CD1c-positive myeloid dendritic cell (primary cell): ENCODE results near the gene CTBP2.
"Not testable (repeated sequence)": the region's sequence is repeated elsewhere in the genome, so short reads cannot be mapped to it uniquely, and the experiment has no call there.

ENCODE experiments used
- DNase-seq: peaks from one replicate; pipeline ENCODE4 v3.0.0-alpha.2; 2016; ENCODE audit errors: extremely low spot score

The CTBP2 gene

DNA sequence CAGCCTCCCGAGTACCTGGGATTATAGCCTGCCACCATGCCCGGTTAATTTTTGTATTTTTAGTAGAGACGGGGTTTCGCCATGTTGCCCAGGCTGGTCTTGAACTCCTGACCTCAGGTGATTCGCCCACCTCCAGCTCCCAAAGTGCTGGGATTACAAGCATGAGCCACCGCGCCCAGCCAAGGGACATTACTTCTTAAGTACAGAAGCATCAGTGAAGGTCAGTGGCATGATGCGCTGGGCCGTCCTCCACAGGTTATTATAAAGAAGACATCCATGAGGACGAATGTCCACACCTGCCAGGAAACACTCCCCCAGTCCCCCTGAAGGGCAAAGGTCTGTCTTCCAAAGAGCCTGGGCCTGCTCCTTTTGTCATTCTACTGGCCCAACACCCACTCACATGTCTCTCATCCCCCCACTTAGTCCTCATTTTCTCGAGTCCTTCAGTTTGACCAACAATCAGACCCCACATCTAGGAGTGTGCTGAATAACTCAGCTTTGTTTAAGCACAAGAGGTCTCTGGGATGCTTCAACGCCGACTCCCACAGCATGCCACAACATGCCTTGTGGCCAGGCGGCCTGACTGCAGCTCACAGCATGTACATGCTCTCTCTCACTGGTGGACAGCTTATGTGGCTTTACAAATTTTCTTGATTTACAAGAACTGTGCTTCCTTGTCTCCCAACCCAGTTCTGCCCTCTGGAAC, 73.0 kb downstream of the CTBP2 start:
- no peak for DNase-seq

DNA sequence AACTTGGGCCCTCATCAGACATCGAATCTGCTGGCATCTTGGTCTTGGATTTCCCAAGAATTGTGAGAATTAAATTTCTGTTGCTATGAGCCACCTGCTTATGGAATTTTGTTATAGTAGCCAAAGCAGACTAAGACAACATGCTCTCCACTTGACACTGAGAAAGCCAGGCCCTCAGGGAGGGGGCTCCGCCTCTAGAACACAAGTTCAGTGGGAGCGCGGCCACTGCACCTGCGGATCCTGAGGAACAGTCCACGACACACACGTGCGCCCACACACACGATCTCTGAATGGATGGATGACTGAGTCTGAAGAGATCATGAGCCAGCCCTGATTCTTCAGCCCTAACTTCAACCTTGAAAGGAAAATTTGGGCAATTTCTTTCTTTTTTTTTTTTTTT, 73.7 kb downstream of the CTBP2 start:
- no peak for DNase-seq

DNA sequence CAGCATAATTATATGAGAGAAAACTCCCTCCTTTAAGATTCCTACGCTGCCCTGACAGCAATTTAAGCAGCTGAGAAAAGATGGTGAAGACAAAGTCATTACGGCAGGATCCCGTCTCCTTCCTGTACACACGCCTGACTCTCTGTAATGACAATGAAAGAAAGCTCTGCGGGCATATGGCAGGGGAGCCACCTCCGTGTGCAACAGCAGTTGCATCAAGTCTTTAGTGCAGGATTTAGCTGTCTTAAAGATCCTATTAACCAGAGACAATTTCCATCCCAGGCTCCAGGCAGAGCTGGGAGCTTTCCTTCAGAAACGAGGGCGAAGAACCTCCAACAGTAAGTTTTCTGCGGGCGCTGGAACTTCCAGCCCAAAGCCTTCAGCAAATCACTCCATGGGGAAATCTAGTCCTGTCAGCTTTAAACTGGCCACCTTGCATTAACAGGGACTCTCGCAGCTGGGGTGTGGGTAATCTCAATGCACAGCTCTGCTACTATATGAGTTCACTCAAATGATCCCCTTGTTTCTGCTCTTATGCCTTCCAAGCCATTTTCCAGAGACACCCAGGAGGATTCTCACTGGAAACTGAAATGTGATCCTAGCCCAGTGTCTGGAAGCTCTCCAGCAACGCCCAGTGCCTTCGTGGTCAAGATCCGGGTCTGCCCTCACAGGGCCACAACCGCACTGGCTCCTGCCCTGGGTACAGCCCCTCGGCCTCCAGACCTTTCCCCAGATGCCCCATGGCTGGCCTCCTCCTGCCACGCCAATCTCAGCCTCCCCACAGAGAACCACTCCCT, 74.9 kb downstream of the CTBP2 start:
- no peak for DNase-seq

DNA sequence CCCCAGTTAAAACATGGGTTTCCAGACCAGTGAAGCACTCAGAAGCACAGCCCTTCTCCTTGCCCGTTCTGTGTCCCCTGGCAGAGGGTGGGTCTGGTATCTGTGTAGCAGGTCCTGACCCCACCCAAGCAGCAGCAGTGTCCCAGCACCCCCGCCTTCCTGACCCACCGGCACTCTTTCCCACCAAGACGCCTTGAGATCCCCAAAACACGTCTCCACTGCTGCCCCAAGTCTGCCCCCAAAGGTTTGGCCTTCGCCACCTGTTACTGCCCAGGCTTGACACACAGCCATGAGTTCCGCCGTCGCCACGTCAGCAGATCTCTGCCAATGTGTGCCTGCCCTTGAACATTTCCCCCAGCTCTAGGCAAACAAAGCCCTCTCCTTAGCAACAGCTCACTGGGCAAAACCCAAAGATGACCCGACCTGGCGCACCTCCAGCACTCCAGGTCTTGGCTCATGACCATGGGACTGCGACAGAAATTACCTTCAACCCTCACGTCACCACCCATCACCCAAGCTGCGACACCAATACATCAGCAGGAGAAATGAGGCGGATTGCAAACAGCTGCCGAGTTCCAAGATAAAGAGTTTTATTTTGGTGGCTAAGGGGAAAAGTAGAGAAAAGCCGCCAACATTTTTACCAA, 75.6 kb downstream of the CTBP2 start:
- no peak for DNase-seq

DNA sequence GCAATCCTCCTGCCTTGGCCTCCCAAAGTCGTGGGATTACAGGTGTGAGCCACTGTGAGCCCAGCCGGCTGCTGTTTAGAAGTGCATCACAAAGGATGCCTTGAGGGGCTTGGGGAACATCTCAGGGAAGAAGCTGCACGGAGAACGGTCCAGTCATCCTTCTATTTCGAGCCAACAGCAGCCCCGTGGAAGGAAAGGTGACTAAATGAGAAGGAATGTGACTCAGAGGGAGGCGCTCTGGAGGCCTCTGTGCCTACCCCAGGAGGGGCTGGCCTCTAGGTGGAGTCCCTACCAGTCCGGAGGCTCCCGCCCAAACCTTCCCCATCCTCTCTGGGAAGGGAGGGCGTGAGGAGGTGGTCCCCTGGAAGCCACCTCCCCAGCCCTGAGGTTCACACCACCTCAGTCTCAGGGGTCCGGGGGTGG, 76.2 kb downstream of the CTBP2 start:
- DNase-seq: no peak

DNA sequence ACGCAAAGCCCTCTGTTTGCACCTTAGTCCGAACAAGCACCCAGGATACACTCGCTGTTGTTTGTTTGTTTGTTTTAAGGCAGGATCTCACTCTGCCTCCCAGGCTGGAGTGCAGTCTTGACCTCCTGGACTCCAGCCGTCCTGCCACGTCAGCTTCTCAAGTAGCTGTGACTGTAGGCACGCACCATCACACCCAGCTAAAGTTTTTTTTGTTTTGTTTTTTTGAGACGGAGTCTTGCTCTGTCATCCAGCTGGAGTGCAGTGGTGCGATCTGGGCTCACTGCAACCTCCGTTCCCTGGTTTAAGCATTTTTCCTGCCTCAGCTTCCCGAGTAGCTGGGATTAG, 76.8 kb downstream of the CTBP2 start:
- DNase-seq: no peak

DNA sequence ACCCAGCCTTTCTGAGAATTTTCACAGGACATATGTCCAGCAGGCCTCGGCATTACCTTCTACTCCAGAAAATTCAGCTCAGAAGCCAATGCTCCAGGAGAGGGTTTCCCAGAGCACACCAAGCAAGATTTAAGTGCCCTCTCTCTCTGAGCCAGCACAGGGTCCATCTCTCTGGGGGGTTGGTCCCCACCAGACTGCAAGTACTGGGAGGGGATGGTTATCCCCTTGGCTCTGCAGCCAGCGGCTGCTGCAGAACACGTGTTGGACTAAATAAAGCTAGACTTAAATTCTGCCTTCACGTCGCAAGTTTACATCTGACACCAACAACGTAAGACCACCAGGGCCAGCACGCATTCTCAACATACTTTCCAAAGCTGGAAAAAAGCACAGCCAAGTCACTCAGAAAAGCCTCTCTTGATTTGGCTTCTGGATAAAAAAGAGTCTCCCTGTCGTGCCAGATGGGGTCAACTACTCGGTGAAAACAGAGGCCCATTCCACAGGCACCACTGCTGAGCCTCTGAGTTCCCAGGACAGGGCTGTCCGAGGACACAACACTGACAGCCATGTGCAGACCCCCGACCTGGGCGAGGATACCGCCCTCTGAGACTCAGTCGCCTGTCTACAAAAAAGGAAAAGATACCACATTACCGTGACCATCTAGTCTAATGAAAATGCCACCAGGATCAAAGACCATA, 77.3 kb downstream of the CTBP2 start:
- DNase-seq: no peak

DNA sequence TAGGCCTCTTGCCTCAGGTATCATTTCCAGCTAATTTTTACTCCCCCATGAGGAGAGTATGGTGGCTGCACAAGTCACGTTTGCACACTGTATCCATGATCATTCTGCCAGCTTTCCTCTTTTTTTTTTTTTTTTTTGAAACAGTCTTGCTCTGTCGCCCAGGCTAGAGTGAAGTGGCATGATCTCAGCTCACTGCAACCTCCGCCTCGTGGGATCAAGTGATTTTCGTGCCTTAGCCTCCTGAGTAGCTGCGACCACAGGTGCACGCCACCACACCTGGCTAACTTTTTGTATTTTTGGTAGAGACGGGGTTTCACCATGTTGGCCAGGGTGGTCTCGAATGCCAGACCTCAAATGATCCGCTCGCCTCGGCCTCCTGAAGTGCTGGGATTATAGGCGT, 77.9 kb downstream of the CTBP2 start:
- DNase-seq: not testable (repeated sequence)

DNA sequence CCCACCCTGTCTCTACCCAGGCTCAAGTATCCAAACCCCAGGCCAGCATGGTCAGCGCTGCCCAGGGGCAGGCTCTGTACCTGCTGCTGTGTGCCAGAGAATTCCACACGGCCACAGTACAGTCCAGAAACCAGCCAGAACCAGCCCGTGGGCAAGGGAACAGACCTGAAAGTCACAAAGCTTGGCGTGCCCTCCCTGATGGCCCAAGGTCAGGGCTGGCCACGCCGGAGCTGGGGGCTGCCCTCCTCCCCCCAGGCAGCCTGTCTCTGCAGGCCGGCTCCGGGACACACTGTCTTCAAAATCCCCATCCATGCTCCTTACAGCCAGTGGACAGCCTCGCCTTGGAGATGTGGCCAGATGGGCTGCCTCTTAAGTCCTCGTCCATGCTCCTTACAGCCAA, 78.4 kb downstream of the CTBP2 start:
- no peak for DNase-seq

DNA sequence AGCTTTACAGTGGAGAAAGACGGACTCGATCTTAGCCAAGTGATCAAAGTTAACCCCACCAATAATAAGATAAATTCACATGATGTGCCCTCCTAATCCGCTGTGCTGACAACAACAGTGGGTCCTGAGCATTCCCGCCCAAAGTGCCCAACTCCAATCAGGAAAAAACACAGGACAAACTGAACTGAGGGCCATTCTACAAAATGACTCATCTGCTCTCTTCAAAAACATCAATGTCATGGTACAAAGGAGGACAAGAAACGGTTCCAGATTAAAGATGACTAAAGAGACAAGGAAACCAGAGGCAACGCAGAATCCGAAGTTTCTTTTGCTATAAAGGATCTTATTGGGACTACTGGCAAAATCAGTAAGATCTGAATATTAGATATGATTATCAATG, 79.4 kb downstream of the CTBP2 start:
- no peak for DNase-seq

DNA sequence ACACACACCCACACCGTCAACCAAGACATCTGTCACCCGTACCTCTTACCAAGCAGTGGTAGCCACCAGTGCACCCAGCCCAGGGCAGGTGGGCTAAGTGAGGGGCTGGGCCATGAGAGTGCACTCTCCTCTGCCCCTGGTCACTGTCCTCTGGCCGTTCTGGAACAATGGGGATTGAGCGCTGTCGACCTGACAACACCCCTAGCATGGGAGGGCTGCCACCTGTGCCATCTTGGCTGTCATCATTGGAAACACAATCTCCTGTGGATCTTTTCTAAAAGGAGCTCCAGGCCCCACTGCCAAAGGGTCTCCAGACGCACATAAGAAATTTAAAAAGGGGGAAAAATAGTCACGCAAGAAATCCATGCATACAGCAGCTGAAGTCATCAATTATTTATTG, 80.1 kb downstream of the CTBP2 start:
- no peak for DNase-seq

DNA sequence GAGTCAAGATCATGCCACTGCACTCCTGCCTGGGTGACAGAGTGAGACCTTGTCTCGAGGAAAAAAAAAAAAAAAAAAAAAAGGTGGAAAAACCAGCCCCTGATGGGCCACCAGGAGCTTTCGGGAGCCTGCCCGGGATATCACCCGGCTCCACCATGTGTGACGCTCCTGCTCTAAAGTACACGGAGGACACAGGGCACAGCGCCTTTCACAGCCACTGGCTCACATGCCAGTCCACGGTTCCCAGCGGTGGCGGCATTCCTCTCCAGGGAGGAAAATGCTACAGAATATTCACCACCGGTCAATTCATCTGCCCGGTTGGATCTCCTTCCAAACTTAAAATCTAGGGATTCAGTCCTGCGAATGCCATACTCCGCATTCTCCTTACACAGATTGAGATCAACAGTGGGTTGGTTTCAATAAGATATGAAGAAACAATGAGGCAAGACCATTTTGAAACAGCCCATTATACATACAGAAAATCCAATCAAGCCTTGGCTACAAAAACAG, 81.2 kb downstream of the CTBP2 start:
- no peak for DNase-seq

DNA sequence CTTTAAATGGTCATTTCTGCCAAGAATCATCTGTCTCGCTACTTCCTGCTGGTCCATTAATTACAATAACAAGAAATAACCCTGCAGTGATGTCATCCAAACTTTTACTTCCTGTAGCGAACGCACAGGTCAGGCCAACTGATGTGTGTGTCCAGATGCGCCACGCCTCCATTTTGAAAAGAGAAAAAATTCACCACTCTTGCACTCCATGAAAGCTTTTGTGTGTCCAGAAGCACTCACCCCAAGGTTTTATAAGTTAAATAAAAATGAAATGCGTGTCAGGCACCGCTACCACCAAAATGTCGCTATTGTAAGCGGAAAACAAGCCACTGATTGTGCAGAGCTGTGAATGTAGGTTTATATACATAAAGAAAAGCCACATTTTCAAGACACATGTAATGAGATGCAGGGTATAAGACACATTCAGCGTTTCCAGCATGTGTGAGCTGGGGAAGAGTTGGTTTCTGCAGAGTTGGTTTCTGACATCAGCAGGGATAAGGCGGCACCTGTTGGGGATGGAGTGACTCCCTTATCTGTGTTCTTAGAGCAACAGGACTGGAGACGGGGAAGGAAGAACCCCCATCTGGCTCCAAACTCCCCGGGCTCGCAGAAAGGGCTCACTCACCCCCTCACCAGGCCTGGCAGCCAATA, 83.3 kb downstream of the CTBP2 start:
- DNase-seq: no peak

DNA sequence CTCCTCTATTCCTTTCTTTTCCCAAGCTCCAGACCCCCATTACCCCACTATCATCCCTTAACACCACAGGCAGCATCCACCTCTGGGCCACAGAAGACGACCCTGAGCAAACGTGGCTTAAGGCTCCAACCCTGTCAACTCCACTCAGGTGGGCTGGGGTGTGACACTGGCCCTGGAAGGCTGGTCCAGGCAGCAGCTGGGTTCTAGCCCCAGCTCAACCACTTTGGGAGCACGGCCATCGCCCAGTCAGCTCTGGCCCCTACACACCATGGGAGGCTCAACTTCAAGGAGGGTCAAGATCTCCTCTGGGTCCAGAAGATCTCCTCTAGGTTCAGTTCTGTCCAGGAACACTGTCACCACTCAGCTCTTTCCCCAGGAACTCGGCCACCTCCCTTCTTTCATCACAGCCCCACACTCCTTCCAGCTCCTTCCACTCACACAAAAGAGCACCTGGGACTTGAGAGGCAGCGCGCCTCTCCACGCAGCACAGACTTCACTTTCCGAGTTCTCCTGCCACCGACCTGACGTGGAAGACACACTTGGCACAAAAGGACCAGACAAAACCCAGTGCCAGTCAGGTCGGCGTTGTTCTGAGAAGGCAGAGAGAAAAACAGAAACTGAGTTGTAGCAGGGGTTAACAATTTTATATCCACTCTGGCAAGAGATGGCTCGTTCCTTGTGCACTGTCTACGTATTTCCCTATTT, 84.1 kb downstream of the CTBP2 start:
- no peak for DNase-seq

DNA sequence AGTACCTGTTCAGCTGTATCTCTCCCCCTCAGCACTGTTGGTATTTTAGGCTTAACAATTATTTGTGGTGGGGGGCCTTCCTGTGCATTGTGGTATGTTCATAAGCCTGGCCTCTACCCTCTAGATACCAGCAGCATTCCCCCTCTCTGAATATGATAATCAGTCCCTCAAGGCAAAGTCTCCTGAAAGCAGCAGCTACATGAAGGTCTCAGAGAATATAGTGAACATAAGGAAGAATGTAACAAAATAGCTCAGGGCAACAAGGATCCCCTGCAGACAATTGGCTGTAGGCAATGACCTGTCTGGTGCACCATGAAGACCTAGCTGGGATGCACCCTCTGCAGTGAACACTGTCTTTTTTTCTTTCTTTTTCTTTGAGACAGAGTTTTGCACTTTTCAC, 86.4 kb downstream of the CTBP2 start:
- DNase-seq: no peak

DNA sequence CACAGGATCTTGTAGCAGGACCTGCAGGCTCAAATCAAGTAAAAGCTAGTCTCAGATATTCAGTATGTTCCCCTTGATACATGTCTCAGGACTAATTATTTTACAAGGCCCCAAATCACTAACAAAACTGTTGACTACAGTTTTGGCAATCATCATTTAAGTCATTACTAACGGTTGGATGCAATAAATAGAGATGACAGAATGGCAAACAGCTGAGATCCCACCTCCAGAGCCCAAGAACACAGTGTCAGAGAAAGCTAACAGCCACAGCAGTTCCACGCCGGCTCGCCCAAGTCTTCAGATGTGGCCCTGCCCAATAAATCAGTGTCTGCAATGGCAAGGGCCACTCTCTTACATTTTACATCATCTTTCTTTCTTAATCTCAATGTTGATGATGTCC, 87.6 kb downstream of the CTBP2 start:
- no peak for DNase-seq

DNA sequence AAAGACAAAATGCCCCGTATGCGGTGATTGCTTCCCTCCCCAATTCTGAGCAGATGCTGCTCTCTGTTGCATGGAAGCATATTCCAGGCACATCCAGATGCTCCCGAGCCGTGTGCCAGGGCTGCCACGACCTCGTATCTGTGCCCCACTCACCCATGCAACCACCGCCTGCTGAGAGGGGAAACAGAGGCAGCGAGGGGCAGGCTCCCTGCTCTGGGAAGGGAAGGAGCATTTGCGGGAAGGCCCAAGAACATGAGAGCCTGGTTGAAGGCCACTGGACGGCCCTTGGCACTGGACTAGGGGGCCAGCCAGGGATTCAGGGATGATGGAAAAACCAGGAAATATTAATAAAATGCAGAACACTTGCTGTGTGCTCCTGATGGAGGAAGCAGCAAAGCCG, 89.4 kb downstream of the CTBP2 start:
- no peak for DNase-seq

DNA sequence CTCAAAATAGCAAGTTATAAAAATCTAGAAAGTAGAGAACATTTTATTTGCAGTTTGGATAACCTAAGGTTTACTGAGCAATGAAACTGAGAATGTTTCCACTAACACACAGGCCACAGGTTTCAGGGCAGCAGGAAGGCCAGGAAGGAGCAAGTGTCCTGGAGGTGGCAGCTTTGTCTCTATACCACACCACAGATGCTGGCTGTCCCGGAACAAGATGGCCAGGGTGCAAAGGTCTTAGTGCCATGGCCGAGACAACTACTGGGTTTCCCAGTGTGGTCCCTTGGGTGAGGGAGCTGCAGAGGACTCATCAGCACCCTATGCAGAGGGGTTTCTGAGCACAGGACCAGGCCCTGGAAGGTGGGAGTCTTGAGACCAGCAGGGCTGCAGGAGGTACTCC, 92.0 kb downstream of the CTBP2 start:
- DNase-seq: no peak

DNA sequence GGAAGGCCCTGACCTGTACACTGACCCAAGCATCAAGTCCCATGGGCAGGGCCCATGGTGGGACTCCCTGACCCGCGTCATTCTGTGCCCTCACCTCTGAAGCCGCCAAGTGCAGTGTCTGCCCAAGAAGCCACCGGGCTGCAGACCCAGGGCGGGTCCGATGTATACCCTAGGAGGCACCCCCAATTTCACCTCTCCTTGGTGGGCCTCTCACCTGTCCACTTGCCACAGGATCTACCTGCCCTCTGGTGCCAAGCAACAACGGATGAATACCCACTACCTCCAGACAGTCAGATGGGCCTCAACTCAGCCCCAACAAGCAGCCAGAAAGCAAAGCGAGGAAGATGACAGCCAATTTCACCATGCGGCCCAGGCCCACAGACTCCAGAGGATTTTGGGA, 92.6 kb downstream of the CTBP2 start:
- no peak for DNase-seq

DNA sequence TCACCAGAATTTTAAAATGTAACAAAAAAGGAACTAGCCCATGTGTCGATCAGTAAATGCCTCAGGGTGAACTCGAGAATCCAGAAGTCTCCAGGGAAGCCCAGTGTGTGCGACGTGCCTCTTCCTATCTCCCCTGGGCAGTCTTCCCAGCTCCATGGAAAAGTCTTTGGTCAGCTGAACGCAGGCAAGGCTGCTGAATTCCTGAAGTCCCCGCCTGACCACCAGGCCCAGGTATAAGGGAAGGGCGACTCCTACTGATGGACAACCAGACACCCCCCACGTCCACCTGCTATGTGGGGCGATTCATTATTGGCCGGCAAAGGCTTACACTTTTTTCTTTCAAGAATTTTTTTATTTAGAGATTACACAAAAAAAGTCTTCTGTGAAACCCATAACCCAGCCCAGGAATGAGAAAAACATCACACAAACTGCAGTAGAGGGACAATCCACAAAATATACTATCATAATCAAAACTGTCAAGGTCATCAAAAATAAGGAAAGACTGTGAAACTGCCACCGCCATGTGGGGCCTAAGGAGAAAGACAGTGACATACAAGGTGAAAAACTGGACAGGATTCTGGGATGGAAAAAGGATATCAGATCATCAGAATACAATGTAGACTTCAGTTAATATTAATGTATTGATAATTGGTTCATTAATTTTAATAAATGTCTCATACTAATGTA, 93.5 kb downstream of the CTBP2 start:
- DNase-seq: no peak
